Left hindlimb (tissue), 1 donor: ENCODE data around the gene GNAQ.
"Not testable (repeated sequence)": the region's sequence is repeated elsewhere in the genome, so short reads cannot be mapped to it uniquely, and the experiment has no call there.

Experiments
- DNase-seq: peaks from one replicate; pipeline ENCODE4 v3.0.0-alpha.2; 2018

GNAQ gene

DNA sequence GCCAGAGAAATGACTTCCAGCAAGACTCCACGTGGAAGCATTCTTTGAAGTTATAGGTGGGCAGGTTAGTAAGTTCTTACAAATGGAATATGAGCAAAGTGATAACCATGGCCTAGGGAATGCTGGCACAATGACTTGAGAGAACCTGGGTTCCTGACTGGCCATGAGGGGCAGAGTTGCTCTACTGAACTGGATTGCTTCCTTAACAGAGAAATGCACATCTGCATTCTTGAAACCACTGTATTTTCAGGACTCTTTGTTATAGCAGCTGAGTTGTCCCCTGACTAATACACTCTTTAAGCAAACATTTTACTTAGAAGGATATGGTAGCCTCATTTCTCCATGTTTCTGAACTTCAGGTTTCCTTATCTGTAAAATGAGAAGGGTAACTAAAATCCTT lies 275.2 kb downstream of the GNAQ start:
- DNase-seq = no peak

DNA sequence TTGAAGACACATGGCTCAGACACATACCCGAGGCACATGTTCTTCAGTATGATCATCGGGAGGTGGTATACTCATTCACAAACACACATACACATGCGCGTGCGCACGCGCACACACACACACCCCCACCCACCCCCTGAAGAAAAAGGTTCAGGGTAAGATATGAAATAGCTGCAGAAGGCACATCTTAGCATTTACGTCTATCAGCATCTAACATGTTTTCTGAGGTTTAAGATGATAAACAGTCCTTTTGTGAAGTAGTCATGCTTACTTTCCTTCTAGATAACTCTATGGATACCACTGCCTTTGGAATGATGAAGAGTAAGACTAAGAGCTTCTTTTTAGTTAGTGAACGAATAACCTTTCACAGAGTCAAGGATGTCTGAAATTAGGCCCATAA lies 278.4 kb downstream of the GNAQ start:
- DNase-seq = no peak

GRCh38 chr9:77752554-77752953 lies 279.1 kb downstream of the GNAQ start:
- no peak for DNase-seq

- DNase-seq = peak; percentile 45
Observed at GRCh38 chr9:77751341-77752091, 280.1 kb downstream of the GNAQ start.

DNA sequence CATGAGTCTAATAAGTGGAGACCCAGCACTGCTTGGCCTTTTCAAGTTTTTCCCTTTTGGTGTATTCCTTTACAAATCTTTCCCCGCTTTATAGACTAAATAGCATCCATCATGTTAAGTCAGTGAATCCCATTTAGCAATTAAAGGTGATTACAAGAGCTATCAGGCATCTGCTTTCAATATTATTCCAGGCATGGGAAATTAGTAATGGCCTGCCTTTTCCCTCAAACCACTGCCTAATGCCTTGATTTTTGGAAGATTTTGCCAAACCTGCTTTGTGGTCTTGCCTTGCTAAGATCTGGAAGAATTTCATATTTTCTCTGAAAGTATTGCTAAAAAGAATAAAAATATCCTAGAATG lies 280.6 kb downstream of the GNAQ start:
- DNase-seq = no peak

- no peak for DNase-seq
Observed at GRCh38 chr9:77750284-77750683, 281.3 kb downstream of the GNAQ start.

DNA sequence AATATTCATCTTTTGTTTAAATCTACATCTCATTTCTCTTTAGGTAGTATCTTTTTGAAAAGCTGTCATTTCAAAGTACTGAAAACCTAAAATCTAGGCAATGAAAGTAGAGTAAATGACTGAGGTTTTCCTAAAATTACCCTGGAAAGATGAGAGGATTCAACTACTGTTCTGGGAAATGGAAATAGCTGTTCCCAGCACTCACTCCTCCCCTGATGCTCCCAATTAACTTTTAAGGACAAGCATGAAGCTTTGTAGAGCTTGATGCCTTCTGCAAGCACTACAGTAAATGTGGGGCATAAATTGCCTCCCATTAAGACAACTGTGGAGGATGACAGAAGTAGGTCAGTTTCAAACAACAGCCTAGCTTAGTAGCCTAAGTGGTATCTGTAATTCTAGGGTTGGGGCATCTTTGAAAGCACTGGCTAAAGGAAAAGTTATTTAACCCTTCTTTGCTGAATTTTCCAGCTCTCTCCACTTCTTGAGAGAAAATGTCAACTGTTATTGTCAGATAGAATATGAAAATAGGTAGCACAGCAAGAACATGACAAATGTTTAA lies 283.3 kb downstream of the GNAQ start:
- no peak for DNase-seq

DNA sequence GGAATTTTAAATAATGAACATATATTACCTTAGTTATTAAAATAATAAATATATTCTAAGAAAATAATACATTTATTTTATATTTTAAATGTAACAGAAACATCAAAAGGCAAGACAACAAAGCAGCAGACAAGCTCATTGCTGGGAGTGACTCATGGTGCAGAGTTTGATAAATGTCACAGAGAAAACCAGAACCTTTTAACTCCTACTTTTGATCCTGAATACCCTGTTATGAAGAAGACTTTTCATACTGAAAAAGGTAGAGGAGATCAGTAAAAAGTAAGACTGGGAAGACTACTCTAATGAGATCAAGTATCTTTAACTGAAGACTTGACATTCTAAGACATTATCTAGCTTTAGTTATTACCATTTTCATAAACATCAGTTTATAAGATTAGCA lies 284.4 kb downstream of the GNAQ start:
- no peak for DNase-seq

DNA sequence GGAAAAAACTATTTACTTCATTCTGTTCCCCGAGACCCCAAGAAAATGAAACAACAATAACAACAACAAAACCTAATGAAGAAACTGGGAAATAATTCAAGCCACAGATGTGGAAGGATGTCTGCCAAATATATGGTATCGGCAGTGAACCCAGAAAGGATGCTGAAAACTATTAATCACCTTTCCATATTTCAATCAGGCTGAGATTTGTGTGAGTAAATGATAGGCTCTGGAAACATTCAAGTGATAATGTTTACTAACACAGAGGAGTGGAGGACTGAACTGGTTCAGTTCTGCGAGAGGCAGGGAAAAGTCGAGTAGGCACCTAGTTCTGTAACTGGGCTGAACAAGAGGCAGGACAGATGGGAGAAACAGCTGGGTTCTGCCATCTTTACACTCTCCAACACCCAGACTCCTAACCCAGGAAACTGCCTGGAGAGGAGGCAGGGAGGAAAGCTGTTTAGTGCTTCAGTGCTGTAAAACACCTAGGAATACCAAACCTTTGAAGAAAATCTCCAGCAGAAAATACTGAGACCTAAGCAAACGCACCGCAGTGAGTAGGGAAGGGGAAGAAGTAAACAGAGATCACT lies 286.7 kb downstream of the GNAQ start:
- DNase-seq = no peak

DNA sequence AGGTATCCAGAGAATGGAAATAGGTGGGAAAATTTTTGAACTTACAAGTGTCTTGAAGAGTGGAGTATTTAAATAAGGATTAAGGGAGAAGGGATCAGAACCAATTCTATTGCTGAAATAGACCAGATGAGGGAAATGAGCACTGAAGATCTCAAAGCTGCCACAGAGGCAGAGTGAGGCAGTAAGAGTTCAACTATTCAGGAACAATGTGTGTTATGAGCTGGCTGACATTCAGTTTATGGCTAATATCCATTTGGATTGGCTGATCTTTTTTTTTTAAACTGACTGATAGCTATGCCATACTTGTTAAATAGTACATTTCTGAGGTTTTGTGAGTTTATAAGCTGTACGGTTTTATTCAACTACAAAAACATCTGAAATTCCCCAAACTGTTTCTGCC lies 288.2 kb downstream of the GNAQ start:
- no peak for DNase-seq

- DNase-seq = no peak
Observed at GRCh38 chr9:77738932-77739331, 292.7 kb downstream of the GNAQ start.

GRCh38 chr9:77735494-77735893 lies 296.1 kb downstream of the GNAQ start:
- DNase-seq = no peak

- no peak for DNase-seq
Observed at GRCh38 chr9:77731930-77732329, 299.7 kb downstream of the GNAQ start.

DNA sequence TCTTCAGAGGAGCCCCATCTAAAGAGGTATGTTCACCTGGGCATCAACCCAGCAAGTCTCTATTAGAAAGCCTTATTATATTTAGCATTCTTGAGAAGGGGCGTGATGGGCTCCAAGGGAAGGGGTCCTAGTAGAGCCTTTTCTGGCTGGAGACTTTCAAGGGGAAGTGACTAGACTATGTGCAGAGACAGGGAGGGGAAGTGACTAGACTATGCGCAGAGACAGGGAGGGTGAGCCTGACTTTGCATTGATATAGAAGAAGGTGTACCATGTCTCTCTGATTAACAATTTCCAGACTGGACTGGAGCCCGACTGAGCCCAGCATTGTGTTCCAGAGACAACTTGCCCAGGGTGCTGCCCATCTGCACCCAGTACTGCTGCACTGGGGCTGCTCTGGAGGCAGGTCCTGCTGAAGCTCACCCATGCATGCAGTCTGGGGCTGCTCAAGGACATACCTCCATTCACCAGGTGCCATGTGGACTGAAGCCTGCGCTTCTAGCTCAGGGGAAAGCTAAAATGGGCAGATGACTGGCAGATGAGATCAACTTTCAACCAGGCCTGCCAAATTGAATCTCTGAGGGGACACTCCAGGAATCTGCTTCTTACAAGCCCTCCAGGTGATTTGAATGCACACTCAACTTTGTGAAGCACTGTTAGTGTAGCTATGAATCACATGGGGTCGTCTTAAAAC lies 300.5 kb downstream of the GNAQ start:
- DNase-seq = no peak

DNA sequence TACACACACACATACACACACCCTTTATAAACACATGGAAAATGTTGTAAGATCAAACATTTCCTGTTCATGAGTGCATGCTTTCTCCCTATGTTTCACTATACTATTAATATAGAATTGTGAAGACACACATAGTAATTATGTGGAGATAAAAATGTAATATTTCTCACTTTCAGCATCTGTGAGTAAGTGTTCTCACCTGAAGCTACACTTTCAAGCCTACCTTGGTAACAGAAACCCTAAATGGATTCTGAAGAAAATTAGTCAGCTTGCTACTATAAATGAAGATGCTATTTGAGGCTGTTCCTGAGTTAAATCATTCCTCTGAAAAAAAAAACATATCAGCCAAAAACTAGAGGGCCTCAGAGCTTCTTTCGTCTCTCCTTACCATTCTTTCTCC lies 302.4 kb downstream of the GNAQ start:
- no peak for DNase-seq

- no peak for DNase-seq
Observed at GRCh38 chr9:77726814-77727213, 304.8 kb downstream of the GNAQ start.

DNA sequence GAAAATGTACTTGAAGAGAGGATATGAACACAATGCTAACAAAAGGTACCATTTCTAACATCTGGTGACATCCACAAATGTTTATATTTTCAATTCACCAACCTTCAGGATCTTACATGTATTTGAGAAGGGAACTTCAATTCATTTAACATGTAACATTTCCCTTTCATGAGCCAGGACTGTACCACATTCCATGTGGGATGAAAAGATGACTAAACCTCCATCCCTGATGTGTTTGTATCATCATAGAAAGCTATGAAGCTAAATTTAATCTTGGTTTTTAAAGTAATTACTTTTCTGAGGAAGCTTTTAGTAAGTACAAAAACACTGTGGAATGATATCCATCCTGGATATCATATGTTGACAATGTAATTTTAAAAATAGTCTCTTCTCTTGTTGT lies 305.3 kb downstream of the GNAQ start:
- DNase-seq = no peak

GRCh38 chr9:77725820-77726219 lies 305.8 kb downstream of the GNAQ start:
- DNase-seq = no peak

DNA sequence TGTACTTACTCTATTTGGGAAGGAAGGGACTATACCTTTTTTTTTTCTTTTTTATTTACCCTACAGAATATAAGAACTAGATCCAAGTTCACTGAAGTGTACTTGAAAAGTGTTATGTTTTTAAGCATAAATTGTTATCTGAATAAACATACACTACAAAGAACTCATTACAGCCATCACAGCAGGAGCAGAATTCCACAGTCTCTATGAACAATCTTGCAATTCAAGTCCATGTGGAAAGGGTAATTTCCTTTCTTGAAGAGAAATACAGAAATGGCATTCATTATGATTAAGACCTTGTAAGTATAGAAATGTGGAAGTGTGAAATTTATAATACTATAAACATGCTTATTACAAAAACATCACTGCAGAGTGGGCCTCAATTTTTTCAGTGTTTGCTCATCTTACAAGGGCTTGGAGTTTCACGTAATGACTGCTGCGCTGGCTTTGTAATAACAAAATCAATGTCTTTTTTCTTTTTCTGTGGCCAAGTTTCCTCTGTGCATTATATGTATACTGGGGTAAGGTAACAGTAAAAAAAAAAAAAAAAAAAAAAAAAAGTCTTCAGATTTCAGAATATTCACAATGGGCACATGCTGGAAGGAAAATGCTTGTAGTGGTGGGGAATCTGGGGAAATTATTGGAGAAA lies 306.4 kb downstream of the GNAQ start:
- DNase-seq = no peak

GRCh38 chr9:77721156-77721555 lies 310.5 kb downstream of the GNAQ start:
- DNase-seq = not testable (repeated sequence)

- DNase-seq = no peak
Observed at GRCh38 chr9:77719321-77719720, 312.3 kb downstream of the GNAQ start.

- DNase-seq = not testable (repeated sequence)
Observed at GRCh38 chr9:77718298-77718640, 313.3 kb downstream of the GNAQ start.

DNA sequence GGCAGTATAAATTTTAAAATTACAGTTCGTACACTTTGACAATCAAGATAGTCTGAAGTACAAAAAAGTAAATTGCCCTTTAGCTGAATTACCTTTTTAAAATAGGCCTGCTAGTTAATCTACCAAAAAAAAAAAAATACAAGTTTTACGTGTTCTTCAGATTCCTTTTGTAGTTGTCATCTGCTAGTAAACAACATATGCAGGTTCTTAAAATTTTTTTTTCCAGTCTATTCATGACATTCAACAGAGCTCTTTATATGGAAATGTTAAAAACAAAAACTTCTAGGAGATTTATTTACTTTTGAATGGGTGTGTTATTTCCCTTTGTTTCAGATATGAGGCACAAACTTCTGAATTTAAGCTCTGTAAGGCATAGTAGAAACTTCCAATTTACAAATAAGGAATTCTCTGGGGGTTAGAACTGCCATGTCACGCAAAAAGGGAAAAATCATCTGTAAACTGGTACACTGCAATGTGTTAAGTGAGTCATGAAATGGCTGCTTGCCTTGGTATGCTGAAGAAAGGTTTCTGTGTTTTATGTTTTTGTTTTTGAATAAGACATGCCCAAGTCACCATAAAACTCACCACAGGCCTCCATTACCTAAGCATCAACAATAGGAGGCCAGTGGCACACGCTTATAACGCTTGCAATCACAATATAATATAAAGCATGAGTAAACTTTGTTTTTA lies 313.9 kb downstream of the GNAQ start:
- DNase-seq = not testable (repeated sequence)
